HEK293 (cell line): ENCODE results near the gene UGT2B7.

Experiments used
- PRDM1 ChIP-seq: fragments of 450-650 bp; formaldehyde crosslinking; IDR thresholded peaks from 2 replicates; pipeline ENCODE4; 2016; ENCODE audit warnings: missing biosample characterization, missing genetic modification characterization
- TF ChIP-seq, protein P1 (sequence below): fragments of 450-650 bp; formaldehyde crosslinking; IDR thresholded peaks from 2 replicates; pipeline ENCODE4 v1.5.1; 2016; ENCODE audit warnings: missing biosample characterization, missing genetic modification characterization
- TF ChIP-seq, protein P2 (sequence below): fragments of 450-650 bp; formaldehyde crosslinking; IDR thresholded peaks from 2 replicates; pipeline ENCODE4 v1.5.1; 2017; ENCODE audit warnings: missing biosample characterization, missing genetic modification characterization

DNA sequence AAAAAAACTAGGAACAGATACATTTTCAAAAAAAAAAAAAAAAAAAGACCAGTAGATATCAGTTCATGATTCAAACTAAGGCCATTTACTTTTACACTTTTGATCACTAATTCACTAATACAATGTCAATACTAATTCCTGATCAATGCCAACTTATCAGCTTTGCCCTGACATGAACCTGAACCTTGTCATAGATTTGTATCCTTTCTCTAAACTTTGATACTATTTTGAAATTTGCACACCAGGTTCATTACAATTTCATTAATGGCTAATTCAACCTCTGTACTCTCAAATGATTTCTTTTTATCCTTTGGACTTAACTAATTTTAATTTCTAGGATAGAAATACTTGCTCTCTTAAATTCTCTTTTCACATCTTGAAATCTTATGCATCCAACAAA is 37.7 kb downstream of the UGT2B7 start:
- TF ChIP-seq, protein P1, sequence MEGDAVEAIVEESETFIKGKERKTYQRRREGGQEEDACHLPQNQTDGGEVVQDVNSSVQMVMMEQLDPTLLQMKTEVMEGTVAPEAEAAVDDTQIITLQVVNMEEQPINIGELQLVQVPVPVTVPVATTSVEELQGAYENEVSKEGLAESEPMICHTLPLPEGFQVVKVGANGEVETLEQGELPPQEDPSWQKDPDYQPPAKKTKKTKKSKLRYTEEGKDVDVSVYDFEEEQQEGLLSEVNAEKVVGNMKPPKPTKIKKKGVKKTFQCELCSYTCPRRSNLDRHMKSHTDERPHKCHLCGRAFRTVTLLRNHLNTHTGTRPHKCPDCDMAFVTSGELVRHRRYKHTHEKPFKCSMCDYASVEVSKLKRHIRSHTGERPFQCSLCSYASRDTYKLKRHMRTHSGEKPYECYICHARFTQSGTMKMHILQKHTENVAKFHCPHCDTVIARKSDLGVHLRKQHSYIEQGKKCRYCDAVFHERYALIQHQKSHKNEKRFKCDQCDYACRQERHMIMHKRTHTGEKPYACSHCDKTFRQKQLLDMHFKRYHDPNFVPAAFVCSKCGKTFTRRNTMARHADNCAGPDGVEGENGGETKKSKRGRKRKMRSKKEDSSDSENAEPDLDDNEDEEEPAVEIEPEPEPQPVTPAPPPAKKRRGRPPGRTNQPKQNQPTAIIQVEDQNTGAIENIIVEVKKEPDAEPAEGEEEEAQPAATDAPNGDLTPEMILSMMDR: no peak
- TF ChIP-seq PRDM1 (tag by site-specific recombination): no peak
- TF ChIP-seq, protein P2, sequence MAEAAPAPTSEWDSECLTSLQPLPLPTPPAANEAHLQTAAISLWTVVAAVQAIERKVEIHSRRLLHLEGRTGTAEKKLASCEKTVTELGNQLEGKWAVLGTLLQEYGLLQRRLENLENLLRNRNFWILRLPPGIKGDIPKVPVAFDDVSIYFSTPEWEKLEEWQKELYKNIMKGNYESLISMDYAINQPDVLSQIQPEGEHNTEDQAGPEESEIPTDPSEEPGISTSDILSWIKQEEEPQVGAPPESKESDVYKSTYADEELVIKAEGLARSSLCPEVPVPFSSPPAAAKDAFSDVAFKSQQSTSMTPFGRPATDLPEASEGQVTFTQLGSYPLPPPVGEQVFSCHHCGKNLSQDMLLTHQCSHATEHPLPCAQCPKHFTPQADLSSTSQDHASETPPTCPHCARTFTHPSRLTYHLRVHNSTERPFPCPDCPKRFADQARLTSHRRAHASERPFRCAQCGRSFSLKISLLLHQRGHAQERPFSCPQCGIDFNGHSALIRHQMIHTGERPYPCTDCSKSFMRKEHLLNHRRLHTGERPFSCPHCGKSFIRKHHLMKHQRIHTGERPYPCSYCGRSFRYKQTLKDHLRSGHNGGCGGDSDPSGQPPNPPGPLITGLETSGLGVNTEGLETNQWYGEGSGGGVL: no peak
